Neutrophil (primary cell): ENCODE results near the gene NR2C2AP.

ENCODE experiments used
- H3K27ac ChIP-seq: fragments of 200-600 bp; sonication (generic); 2 replicates; pipeline ENCODE4 v1.5.1; 2016; ENCODE audit warnings: mild to moderate bottlenecking, moderate library complexity
- H3K27me3 ChIP-seq: fragments of 200-600 bp; sonication (generic); 2 replicates; pipeline ENCODE4 v1.6.0; 2016; ENCODE audit warnings: mild to moderate bottlenecking
- H3K36me3 ChIP-seq: fragments of 200-600 bp; sonication (generic); 2 replicates; pipeline ENCODE4 v1.5.1; 2017
- H3K4me1 ChIP-seq, 2 experiments: fragments of 200-600 bp in 1 of 2; sonication (generic) in 1 of 2; 1 replicate in 1 of 2; 2 replicates in 1 of 2; pipeline versions ENCODE4 v1.5.1 to v1.6.1; 2013 to 2016; ENCODE audit warnings: low read depth in 1 of 2, low read length in 1 of 2, mild to moderate bottlenecking in 1 of 2, moderate library complexity in 1 of 2; ENCODE audit not compliant: control insufficient read depth in 1 of 2, insufficient read depth in 1 of 2
- H3K4me3 ChIP-seq, 2 experiments: fragments of 200-600 bp in 1 of 2; sonication (generic) in 1 of 2; 1 replicate in 1 of 2; 2 replicates in 1 of 2; pipeline ENCODE4 v1.5.1; 2013 to 2016; ENCODE audit warnings: low read depth in 1 of 2, low read length in 1 of 2, mild to moderate bottlenecking in 1 of 2, moderate library complexity in 1 of 2
- H3K9me3 ChIP-seq: fragments of 200-600 bp; sonication (generic); 2 replicates; pipeline ENCODE4 v1.5.1; 2016
- CTCF ChIP-seq: fragments of 200-600 bp; sonication (generic); IDR thresholded peaks from 2 replicates; pipeline ENCODE4 v1.5.1; 2016; ENCODE audit warnings: antibody characterized with exemption

NR2C2AP gene

GRCh38 chr19:19152668-19153384 is 50.4 kb downstream of the NR2C2AP start:
- H3K4me3 ChIP-seq: no peak overlapping the region
- no peak for TF ChIP-seq CTCF
- H3K36me3 ChIP-seq: peaks cover 56% of the 10 kb centered on the region
- no peaks in the 10 kb centered on the region for H3K27me3 ChIP-seq
- no peaks in the 10 kb centered on the region for H3K9me3 ChIP-seq
- no peaks in the 10 kb centered on the region for H3K4me1 ChIP-seq
- no peak overlapping the region for H3K27ac ChIP-seq

GRCh38 chr19:19151418-19151817 is 51.8 kb downstream of the NR2C2AP start:
- peaks cover 61% of the 10 kb centered on the region for H3K36me3 ChIP-seq
- H3K27ac ChIP-seq: no peak overlapping the region
- H3K27me3 ChIP-seq: no peaks in the 10 kb centered on the region
- H3K4me1 ChIP-seq: no peaks in the 10 kb centered on the region
- H3K4me3 ChIP-seq: no peak overlapping the region
- no peak for TF ChIP-seq CTCF
- H3K9me3 ChIP-seq: no peaks in the 10 kb centered on the region
